Parathyroid adenoma (tissue), 2 donors: ENCODE results near the gene DNAJC1.

Source experiments
- H2AFZ ChIP-seq: fragments of 300-600 bp; sonication (generic); one replicate; pipeline ENCODE4 v1.7.0; 2017; ENCODE audit warnings: antibody characterized with exemption, mild to moderate bottlenecking
- H3K27ac ChIP-seq: fragments of 300-600 bp; sonication (generic); one replicate; pipeline ENCODE4 v1.7.0; 2017
- H3K27me3 ChIP-seq: fragments of 300-600 bp; sonication (generic); one replicate; pipeline ENCODE4 v1.7.0; 2017; ENCODE audit warnings: low read length; ENCODE audit not compliant: control insufficient read depth, insufficient read depth
- H3K36me3 ChIP-seq: fragments of 300-600 bp; sonication (generic); one replicate; pipeline ENCODE4 v1.7.0; 2017; ENCODE audit warnings: low read length; ENCODE audit not compliant: control insufficient read depth, insufficient read depth
- H3K4me1 ChIP-seq: fragments of 300-600 bp; sonication (generic); one replicate; pipeline ENCODE4 v1.7.0; 2017; ENCODE audit warnings: control low read depth
- H3K4me2 ChIP-seq: fragments of 300-600 bp; sonication (generic); one replicate; pipeline ENCODE4 v1.7.0; 2017; ENCODE audit warnings: low read length
- H3K4me3 ChIP-seq: fragments of 300-600 bp; sonication (generic); one replicate; pipeline ENCODE4 v1.7.0; 2017; ENCODE audit warnings: low read depth, low read length
- H3K79me2 ChIP-seq: fragments of 300-600 bp; sonication (generic); one replicate; pipeline ENCODE4 v1.7.0; 2017; ENCODE audit warnings: control low read depth
- H3K9ac ChIP-seq: fragments of 300-600 bp; sonication (generic); one replicate; pipeline ENCODE4 v1.7.0; 2017; ENCODE audit warnings: mild to moderate bottlenecking
- H3K9me3 ChIP-seq: fragments of 300-600 bp; sonication (generic); one replicate; pipeline ENCODE4 v1.7.0; 2017; ENCODE audit warnings: low read length; ENCODE audit not compliant: control insufficient read depth
- CTCF ChIP-seq: fragments of 300-600 bp; sonication (generic); IDR thresholded peaks from one replicate; pipeline ENCODE4 v1.7.0; 2017; ENCODE audit warnings: antibody characterized with exemption, mild to moderate bottlenecking
- donor health status: primary hyperparathyroidism.

DNAJC1 gene

GRCh38 chr10:21801609-21802008 lies 201.9 kb downstream of the DNAJC1 start:
- H3K4me3 ChIP-seq: no peak overlapping the region
- no peak overlapping the region for H3K4me2 ChIP-seq
- H3K36me3 ChIP-seq: no peaks in the 10 kb centered on the region
- no peaks in the 10 kb centered on the region for H3K9me3 ChIP-seq
- no peak overlapping the region for H3K9ac ChIP-seq
- H3K27ac ChIP-seq: no peak overlapping the region
- H3K79me2 ChIP-seq: no peaks in the 10 kb centered on the region
- no peak for TF ChIP-seq CTCF
- no peak overlapping the region for H2AFZ ChIP-seq
- H3K4me1 ChIP-seq: no peaks in the 10 kb centered on the region
- H3K27me3 ChIP-seq: no peaks in the 10 kb centered on the region

- no peaks in the 10 kb centered on the region for H3K36me3 ChIP-seq
- H3K4me1 ChIP-seq: no peaks in the 10 kb centered on the region
- H3K9ac ChIP-seq: no peak overlapping the region
- H3K79me2 ChIP-seq: no peaks in the 10 kb centered on the region
- no peak overlapping the region for H3K4me3 ChIP-seq
- H3K27ac ChIP-seq: no peak overlapping the region
- no peaks in the 10 kb centered on the region for H3K9me3 ChIP-seq
- no peak overlapping the region for H2AFZ ChIP-seq
- H3K4me2 ChIP-seq: no peak overlapping the region
- no peak for TF ChIP-seq CTCF
- no peaks in the 10 kb centered on the region for H3K27me3 ChIP-seq
Observed at GRCh38 chr10:21797984-21798765, 205.4 kb downstream of the DNAJC1 start.

- Histone ChIP-seq H3K9me3 (no peaks in the 10 kb centered on the region), H3K27ac (no peak overlapping the region), H2AFZ (no peak overlapping the region), H3K9ac (no peak overlapping the region), H3K4me3 (no peak overlapping the region), H3K4me1 (no peaks in the 10 kb centered on the region), H3K27me3 (no peaks in the 10 kb centered on the region), H3K36me3 (no peaks in the 10 kb centered on the region), H3K4me2 (no peak overlapping the region), H3K79me2 (no peaks in the 10 kb centered on the region)
- TF ChIP-seq CTCF: no peak
Observed at GRCh38 chr10:21797533-21797932, 206.0 kb downstream of the DNAJC1 start.

GRCh38 chr10:21791276-21791675 lies 212.3 kb downstream of the DNAJC1 start:
- Histone ChIP-seq H3K27ac (no peak overlapping the region), H2AFZ (no peak overlapping the region), H3K4me1 (no peaks in the 10 kb centered on the region), H3K79me2 (peaks cover 4% of the 10 kb centered on the region), H3K9me3 (no peaks in the 10 kb centered on the region), H3K27me3 (no peaks in the 10 kb centered on the region), H3K36me3 (no peaks in the 10 kb centered on the region), H3K4me2 (no peak overlapping the region), H3K9ac (no peak overlapping the region), H3K4me3 (no peak overlapping the region)
- TF ChIP-seq CTCF: no peak

GRCh38 chr10:21776883-21777282 lies 226.6 kb downstream of the DNAJC1 start:
- Histone ChIP-seq H3K79me2 (no peaks in the 10 kb centered on the region), H3K4me2 (no peak overlapping the region), H3K9me3 (no peaks in the 10 kb centered on the region), H3K36me3 (no peaks in the 10 kb centered on the region), H3K9ac (no peak overlapping the region), H3K27me3 (no peaks in the 10 kb centered on the region), H3K27ac (no peak overlapping the region), H3K4me3 (no peak overlapping the region), H3K4me1 (no peaks in the 10 kb centered on the region), H2AFZ (no peak overlapping the region)
- TF ChIP-seq CTCF: no peak
